Thymus (tissue), 11 donors: ENCODE results near the gene METRNL. TPM values are rescaled to one million over a fixed set of nuclear protein-coding genes. Genes with fewer than 3 reads are reported as not detected.
"Not testable (repeated sequence)": the region's sequence is repeated elsewhere in the genome, so short reads cannot be mapped to it uniquely, and the experiment has no call there.

ENCODE experiments used
- DNase-seq, 9 donors: peaks; one replicate each; pipeline ENCODE4 v3.0.0-alpha.2; 2013; ENCODE audit warnings: low spot score in 9 of 9, low read depth in 6 of 9, missing footprints in 1 of 9
- H3K27ac ChIP-seq, 2 donors: one replicate each; pipeline ENCODE4 v1.5.1; 2013; ENCODE audit warnings: control low read depth in 1 of 2, low read depth in 1 of 2, low read length in 1 of 2, mild to moderate bottlenecking in 1 of 2, moderate library complexity in 1 of 2
- H3K27me3 ChIP-seq, 2 donors: one replicate each; pipeline ENCODE4 v1.5.1; 2013; ENCODE audit warnings: low read length in 1 of 2; ENCODE audit not compliant: control insufficient read depth in 2 of 2, insufficient read depth in 1 of 2
- H3K36me3 ChIP-seq, 2 donors: one replicate each; pipeline ENCODE4 v1.5.1; 2013; ENCODE audit warnings: low read length in 1 of 2, mild to moderate bottlenecking in 1 of 2, moderate library complexity in 1 of 2; ENCODE audit not compliant: control insufficient read depth in 2 of 2, insufficient read depth in 2 of 2
- H3K4me1 ChIP-seq, 2 donors: one replicate each; pipeline ENCODE4 v1.5.1; 2013; ENCODE audit warnings: low read length in 2 of 2; ENCODE audit not compliant: control insufficient read depth in 2 of 2, insufficient read depth in 2 of 2
- H3K4me3 ChIP-seq, 2 donors: one replicate each; pipeline ENCODE4 v1.5.1; 2013; ENCODE audit warnings: low read length in 2 of 2, control low read depth in 1 of 2, mild to moderate bottlenecking in 1 of 2
- H3K9me3 ChIP-seq, 2 donors: one replicate each; pipeline ENCODE4 v1.5.1; 2013; ENCODE audit warnings: low read length in 1 of 2, mild to moderate bottlenecking in 1 of 2; ENCODE audit not compliant: control insufficient read depth in 2 of 2, insufficient read depth in 1 of 2
- WGBS: extraction: QIAGEN DNeasy Blood & Tissue Kit; methylation state at CpG from one replicate; pipeline ENCODE4 v1.1.7; 2013; 5-methylcytosine and 5-hydroxymethylcytosine counted together
- polyA plus RNA-seq: library from polyadenylated mRNA; stranded (reverse); fragments of 200-250 nt; gene quantifications from one replicate; pipeline ENCODE4 v1.2.3, GENCODE V29; 2013
- total RNA-seq: library from RNA; stranded (reverse); fragments of 120-200 nt; gene quantifications from one replicate; pipeline ENCODE4 v1.2.4, GENCODE V29; 2013
- donor health status: healthy.

Gene METRNL
- total and polyA plus RNA-seq, 2 donors, result 7.7 to 42.8 TPM

DNA sequence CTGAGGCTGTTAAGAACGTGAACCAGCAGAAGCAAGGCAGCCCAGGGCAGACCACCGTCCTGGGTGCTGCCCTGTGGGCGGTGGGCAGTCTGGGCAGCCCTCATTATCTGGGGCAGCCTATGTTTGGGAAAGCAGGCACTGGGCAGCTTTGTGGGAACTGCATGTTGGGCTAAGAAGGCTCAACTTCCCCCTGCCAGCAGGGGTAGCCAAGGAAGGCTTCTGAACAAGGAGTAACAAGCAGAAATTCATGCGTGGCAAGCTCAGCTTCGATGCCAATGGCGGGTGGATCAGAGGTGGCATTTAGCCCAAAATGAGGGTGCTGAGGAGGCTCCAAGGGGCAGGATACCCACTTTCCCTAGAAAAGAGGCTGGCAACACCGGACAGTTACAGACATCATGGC, 42.7 kb upstream of the METRNL start:
- peaks cover 5 to 20% of the 10 kb centered on the region in 2 donors for H3K36me3 ChIP-seq
- no peaks in the 10 kb centered on the region for H3K27me3 ChIP-seq
- no peaks in the 10 kb centered on the region for H3K4me1 ChIP-seq
- no peak overlapping the region for H3K4me3 ChIP-seq
- peaks cover 5 to 9% of the 10 kb centered on the region in 2 donors for H3K9me3 ChIP-seq
- no peak for DNase-seq
- WGBS, result 96% methylated on average over 7 of the region's 7 CpGs
- no peak overlapping the region for H3K27ac ChIP-seq

GRCh38 chr17:83037084-83037873, 42.1 kb upstream of the METRNL start:
- no peak for DNase-seq
- Histone ChIP-seq H3K4me1 (no peaks in the 10 kb centered on the region), H3K4me3 (no peak overlapping the region), H3K27me3 (no peaks in the 10 kb centered on the region), H3K27ac (no peak overlapping the region), H3K36me3 (peaks cover 3 to 20% of the 10 kb centered on the region in 2 donors), H3K9me3 (peaks cover 5 to 13% of the 10 kb centered on the region in 2 donors)
- WGBS, result 97% methylated on average over 30 of the region's 30 CpGs

GRCh38 chr17:83037874-83038165, 41.6 kb upstream of the METRNL start:
- 98% methylated on average over 9 of the region's 9 CpGs for WGBS
- no peak overlapping the region for H3K4me3 ChIP-seq
- H3K9me3 ChIP-seq, result peaks cover 5 to 13% of the 10 kb centered on the region in 2 donors
- H3K36me3 ChIP-seq, result peaks cover 3 to 20% of the 10 kb centered on the region in 2 donors
- H3K27ac ChIP-seq, result no peak overlapping the region
- no peaks in the 10 kb centered on the region for H3K27me3 ChIP-seq
- DNase-seq, result no peak
- no peaks in the 10 kb centered on the region for H3K4me1 ChIP-seq

GRCh38 chr17:83038983-83039382, 40.4 kb upstream of the METRNL start:
- H3K27me3 ChIP-seq, H3K4me1 ChIP-seq, H3K4me3 ChIP-seq, DNase-seq, H3K27ac ChIP-seq: not testable (repeated sequence)
- WGBS, result over 99% methylated on average over 19 of the region's 24 CpGs
- Histone ChIP-seq H3K36me3 (peaks cover 3 to 17% of the 10 kb centered on the region in 2 donors), H3K9me3 (peaks cover 5 to 13% of the 10 kb centered on the region in 2 donors)

DNA sequence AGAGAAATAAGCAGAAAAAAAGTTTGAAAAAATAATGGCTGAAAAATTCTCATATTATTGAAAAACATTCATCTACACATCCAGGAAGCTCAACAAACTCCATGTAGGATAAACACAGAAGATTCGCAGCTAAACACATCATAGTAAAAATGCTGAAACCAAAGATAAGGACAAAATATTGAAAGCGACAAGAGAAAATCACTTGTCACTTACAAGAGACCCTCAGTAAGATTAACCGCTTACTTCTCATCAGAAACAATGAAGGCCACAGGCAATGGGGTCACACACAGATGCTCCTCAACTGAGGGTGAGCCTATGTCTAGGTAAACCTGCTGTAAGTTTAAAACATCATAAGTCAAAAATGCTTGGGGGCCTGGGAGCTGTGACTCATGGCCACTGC, 38.1 kb upstream of the METRNL start:
- WGBS, result over 99% methylated on average over 3 of the region's 3 CpGs

DNA sequence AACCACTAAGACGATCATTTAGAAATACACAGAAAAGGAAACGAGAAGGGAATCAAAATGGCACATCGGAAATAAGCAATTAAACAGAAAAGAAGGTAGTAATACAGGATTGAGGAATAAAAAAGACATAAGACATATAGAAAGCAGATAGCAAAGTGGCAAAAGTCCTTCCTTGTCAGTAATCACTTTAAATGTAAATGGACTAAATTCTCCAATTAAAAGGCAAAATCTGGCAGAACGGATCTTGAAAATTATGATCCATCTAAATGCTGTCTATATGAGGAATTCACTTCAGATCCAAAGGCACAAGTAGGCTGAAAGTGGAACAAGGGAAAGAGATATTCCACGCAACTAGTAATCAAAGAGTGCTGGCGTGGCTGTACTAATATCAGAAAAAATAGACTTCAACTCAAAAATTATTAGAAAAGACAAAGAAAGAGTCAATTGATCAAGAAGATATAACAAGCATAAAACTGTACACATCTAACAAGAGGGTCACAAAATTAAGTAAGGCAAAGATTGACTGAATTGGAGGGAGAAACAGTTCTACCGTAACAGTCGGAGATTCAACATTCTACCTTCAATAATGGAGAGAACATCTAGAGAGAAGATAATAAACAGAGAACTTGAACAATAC, 36.8 kb upstream of the METRNL start:
- 92% methylated on average over 8 of the region's 8 CpGs for WGBS
- Histone ChIP-seq H3K27ac (no peak overlapping the region), H3K4me1 (no peaks in the 10 kb centered on the region), H3K36me3 (peaks cover 5 to 11% of the 10 kb centered on the region in 2 donors), H3K9me3 (peaks cover 5 to 22% of the 10 kb centered on the region in 2 donors), H3K27me3 (no peaks in the 10 kb centered on the region), H3K4me3 (no peak overlapping the region)
- no peak for DNase-seq

More for the DNA sequence above, 38.1 kb upstream of the METRNL start:
- no peak overlapping the region for H3K4me3 ChIP-seq
- no peak for DNase-seq
- no peaks in the 10 kb centered on the region for H3K4me1 ChIP-seq
- H3K9me3 ChIP-seq, result peaks cover 5 to 16% of the 10 kb centered on the region in 2 donors
- no peak overlapping the region for H3K27ac ChIP-seq
- no peaks in the 10 kb centered on the region for H3K27me3 ChIP-seq
- peaks cover 3 to 10% of the 10 kb centered on the region in 2 donors for H3K36me3 ChIP-seq

- H3K27ac ChIP-seq, DNase-seq: not testable (repeated sequence)
These were observed 34.9 kb upstream of the METRNL start for GRCh38 chr17:83044479-83044878.

DNA sequence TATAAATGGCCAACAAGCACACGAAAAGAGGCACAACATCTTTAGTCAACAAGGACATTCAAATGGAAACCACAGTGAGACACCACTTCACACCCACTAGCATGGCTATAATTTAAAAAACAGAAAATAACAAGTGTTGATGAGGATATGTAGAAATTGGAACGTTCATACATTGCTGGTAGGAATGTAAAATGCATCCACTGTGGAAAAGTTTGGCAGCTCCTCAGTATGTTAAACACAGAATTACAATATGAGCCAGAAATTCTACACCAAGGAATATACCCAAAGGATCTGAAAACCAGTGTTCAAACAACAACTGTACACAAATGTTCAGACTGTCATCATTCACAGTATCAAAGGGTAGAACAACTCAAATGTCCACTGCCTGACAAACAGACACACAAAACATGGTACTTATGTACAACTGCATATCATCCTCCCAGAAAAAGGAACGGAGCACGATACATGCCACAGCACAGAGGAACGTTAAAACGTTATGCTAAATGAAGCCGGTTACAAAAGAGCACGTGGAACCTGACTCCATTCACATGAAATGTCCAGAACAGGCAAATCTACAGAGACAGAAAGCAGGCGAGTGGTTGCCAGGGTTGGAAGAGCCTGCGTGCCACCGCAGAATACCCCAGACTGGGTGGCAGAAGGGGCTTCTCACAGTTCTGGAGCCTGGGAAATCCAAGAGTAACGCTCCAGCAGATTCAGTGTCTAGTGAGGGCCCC, 32.8 kb upstream of the METRNL start:
- H3K27ac ChIP-seq, result no peak overlapping the region
- H3K4me1 ChIP-seq, result peaks cover 6 to 12% of the 10 kb centered on the region in 2 donors
- no peaks in the 10 kb centered on the region for H3K27me3 ChIP-seq
- peaks cover 2 to 27% of the 10 kb centered on the region in 2 donors for H3K9me3 ChIP-seq
- H3K36me3 ChIP-seq, result peaks cover 4 to 5% of the 10 kb centered on the region in 2 donors
- WGBS, result 99% methylated on average over 12 of the region's 12 CpGs
- no peak overlapping the region for H3K4me3 ChIP-seq
- no peak for DNase-seq

More at GRCh38 chr17:83044479-83044878, 34.9 kb upstream of the METRNL start:
- WGBS, result 99% methylated on average over 18 of the region's 18 CpGs
- H3K9me3 ChIP-seq, result peaks cover 5 to 22% of the 10 kb centered on the region in 2 donors
- not testable (repeated sequence) for H3K4me3 ChIP-seq, H3K36me3 ChIP-seq, H3K4me1 ChIP-seq, H3K27me3 ChIP-seq

DNA sequence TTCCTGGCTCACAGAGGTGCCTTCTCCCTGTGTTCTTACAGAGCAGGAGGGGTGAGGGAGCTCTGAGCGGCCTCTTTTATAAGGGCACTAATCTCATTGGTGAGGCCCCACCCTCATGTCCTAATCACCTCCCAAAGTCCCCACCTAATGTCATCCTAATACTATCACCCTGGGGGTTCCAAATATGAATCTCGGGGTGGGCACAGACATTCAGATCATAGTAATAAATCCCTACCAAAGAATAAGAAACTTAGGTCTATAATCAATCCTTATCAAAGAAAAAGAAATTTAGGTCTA, 32.3 kb upstream of the METRNL start:
- H3K9me3 ChIP-seq, result peaks cover 1 to 24% of the 10 kb centered on the region in 2 donors
- no peak for DNase-seq
- no peak overlapping the region for H3K27ac ChIP-seq
- H3K36me3 ChIP-seq, result peaks cover 4 to 5% of the 10 kb centered on the region in 2 donors
- H3K4me3 ChIP-seq, result no peak overlapping the region
- no peaks in the 10 kb centered on the region for H3K27me3 ChIP-seq
- whole genome bisulfite sequencing, result 73% methylated on average over 2 of the region's 2 CpGs
- peaks cover 9 to 16% of the 10 kb centered on the region in 2 donors for H3K4me1 ChIP-seq
